ENCODE data around the gene PHF2.
A peak's percentile ranks its signal among the peaks of the same experiment; 100 is the strongest.

Gene PHF2

GRCh38 chr9:93682155-93682968 is 106.0 kb downstream of the PHF2 start:
- peak; percentile 83 for DNase-seq

- no peak for DNase-seq
These were observed 107.1 kb downstream of the PHF2 start for GRCh38 chr9:93683331-93684134.

GRCh38 chr9:93684161-93684765 is 107.9 kb downstream of the PHF2 start:
- no peak for DNase-seq

GRCh38 chr9:93684806-93685543 is 108.6 kb downstream of the PHF2 start:
- DNase-seq = no peak

GRCh38 chr9:93686127-93686879 is 109.9 kb downstream of the PHF2 start:
- no peak for DNase-seq

GRCh38 chr9:93686880-93687236 is 110.5 kb downstream of the PHF2 start:
- no peak for DNase-seq

GRCh38 chr9:93690618-93691017 is 114.2 kb downstream of the PHF2 start:
- DNase-seq = no peak

- DNase-seq = no peak
These were observed 116.7 kb downstream of the PHF2 start for GRCh38 chr9:93693129-93693528.

GRCh38 chr9:93697352-93698139 is 121.2 kb downstream of the PHF2 start:
- no peak for DNase-seq

GRCh38 chr9:93698140-93698908 is 121.9 kb downstream of the PHF2 start:
- DNase-seq = no peak

- no peak for DNase-seq
These were observed 123.3 kb downstream of the PHF2 start for GRCh38 chr9:93699650-93700049.

GRCh38 chr9:93701494-93702218 is 125.3 kb downstream of the PHF2 start:
- no peak for DNase-seq

GRCh38 chr9:93702261-93702660 is 125.9 kb downstream of the PHF2 start:
- DNase-seq = no peak

GRCh38 chr9:93708289-93708986 is 132.1 kb downstream of the PHF2 start:
- no peak for DNase-seq

- DNase-seq = no peak
These were observed 132.6 kb downstream of the PHF2 start for GRCh38 chr9:93708987-93709302.

- DNase-seq = no peak
These were observed 133.4 kb downstream of the PHF2 start for GRCh38 chr9:93709600-93710369.

GRCh38 chr9:93710370-93710723 is 134.0 kb downstream of the PHF2 start:
- no peak for DNase-seq

GRCh38 chr9:93711002-93711401 is 134.6 kb downstream of the PHF2 start:
- no peak for DNase-seq

- no peak for DNase-seq
These were observed 136.5 kb downstream of the PHF2 start for GRCh38 chr9:93712896-93713295.

Measured in activated CD4-positive, alpha-beta T cell treated with anti-CD3 and anti-CD28 coated beads for 48 hours (primary cell).